WTC11 (cell line): ENCODE data around the gene COL5A2. TPM values are rescaled to one million over a fixed set of nuclear protein-coding genes. Genes with fewer than 3 reads are reported as not detected.

ENCODE experiments used
- ATAC-seq: fragments of 200-7000 bp; cut with Tn5 transposase; 2 replicates; pipeline ENCODE4 v1.10.0; 2021; ENCODE audit warnings: mild to moderate bottlenecking, moderate library complexity
- CTCF ChIA-PET: fragments of 300-600 bp; sonication (Branson Sonifier 250); formaldehyde crosslinking; loops from one replicate; lab custom pipeline; 2021; ENCODE audit warnings: antibody characterized with exemption; lab: Charles Lee
- POLR2A ChIA-PET: fragments of 350-600 bp; sonication (Branson Sonifier 250); formaldehyde crosslinking; loops from one replicate; lab custom pipeline; 2021; ENCODE audit warnings: antibody characterized with exemption; lab: Charles Lee
- DNase-seq: peaks from one replicate; pipeline ENCODE4 v3.0.0; 2021; ENCODE audit warnings: low spot score
- H3K27ac Mint-ChIP-seq: 2 replicates; pipeline ENCODE4 v1.8.0; 2021; ENCODE audit warnings: mixed read lengths
- H3K27me3 Mint-ChIP-seq: 2 replicates; pipeline ENCODE4 v1.8.0; 2021; ENCODE audit warnings: low read depth, mild to moderate bottlenecking, moderate library complexity, mixed read lengths
- H3K36me3 Mint-ChIP-seq: 2 replicates; pipeline ENCODE4 v1.8.0; 2021; ENCODE audit warnings: mixed read lengths
- H3K4me1 Mint-ChIP-seq: 2 replicates; pipeline ENCODE4 v1.8.0; 2022; ENCODE audit warnings: mixed read lengths
- H3K4me3 Mint-ChIP-seq: 2 replicates; pipeline ENCODE4 v1.8.0; 2021; ENCODE audit warnings: mild to moderate bottlenecking, moderate library complexity, mixed read lengths
- H3K9me3 Mint-ChIP-seq: 2 replicates; pipeline ENCODE4 v1.8.0; 2021; ENCODE audit warnings: mixed read lengths
- CBFB ChIP-seq: sonication (generic); formaldehyde crosslinking; IDR thresholded peaks from 2 replicates; pipeline ENCODE4 v1.8.1; 2022; ENCODE audit warnings: mild to moderate bottlenecking, low read depth, missing genetic modification reagents
- CREM ChIP-seq: sonication (generic); formaldehyde crosslinking; IDR thresholded peaks from 2 replicates; pipeline ENCODE4 v1.8.1; 2022; ENCODE audit warnings: mild to moderate bottlenecking, missing genetic modification reagents, moderate library complexity
- GABPB1 ChIP-seq: sonication (generic); formaldehyde crosslinking; IDR thresholded peaks from 2 replicates; pipeline ENCODE4 v1.8.1; 2023; ENCODE audit warnings: mild to moderate bottlenecking, missing genetic modification reagents
- JUN ChIP-seq: sonication (generic); formaldehyde crosslinking; IDR thresholded peaks from 2 replicates; pipeline ENCODE4 v1.8.0; 2023; ENCODE audit warnings: mild to moderate bottlenecking, missing genetic modification reagents
- KAT7 ChIP-seq: sonication (generic); formaldehyde crosslinking; IDR thresholded peaks from 2 replicates; pipeline ENCODE4 v1.8.1; 2023; ENCODE audit warnings: missing genetic modification reagents, mild to moderate bottlenecking, borderline replicate concordance
- NFYB ChIP-seq: sonication (generic); formaldehyde crosslinking; conservative IDR thresholded peaks from 2 replicates; pipeline ENCODE4 v1.8.0; 2022; ENCODE audit warnings: low read depth, missing genetic modification reagents
- NR3C1 ChIP-seq: sonication (generic); formaldehyde crosslinking; conservative IDR thresholded peaks from 2 replicates; pipeline ENCODE4 v1.8.1; 2023; ENCODE audit warnings: low read depth, mild to moderate bottlenecking, missing genetic modification reagents
- PRRX2 ChIP-seq: fragments of 250-450 bp; sonication (Bioruptor Pico); IDR thresholded peaks from 2 replicates; pipeline ENCODE4 v1.8.0; 2021; ENCODE audit warnings: mild to moderate bottlenecking
- ZNF317 ChIP-seq: sonication (generic); formaldehyde crosslinking; IDR thresholded peaks from 2 replicates; pipeline ENCODE4 v1.8.1; 2023; ENCODE audit warnings: low read depth, mild to moderate bottlenecking, moderate library complexity, missing genetic modification reagents, borderline replicate concordance
- ZNF416 ChIP-seq: fragments of 250-450 bp; sonication (Bioruptor Pico); IDR thresholded peaks from 2 replicates; pipeline ENCODE4 v1.9.0; 2021; ENCODE audit warnings: mild to moderate bottlenecking, inconsistent platforms
- total RNA-seq: library from RNA; stranded (reverse); gene quantifications from 3 replicates; pipeline ENCODE4 v1.2.3, GENCODE V29; 2021
- TF ChIP-seq, protein P1 (sequence below): fragments of 250-450 bp; sonication (Bioruptor Pico); IDR thresholded peaks from 2 replicates; pipeline ENCODE4 v1.9.0; 2021; ENCODE audit warnings: mild to moderate bottlenecking
- TF ChIP-seq, protein P2 (sequence below): fragments of 250-450 bp; sonication (Bioruptor Pico); IDR thresholded peaks from 2 replicates; pipeline ENCODE4 v1.8.0; 2021; ENCODE audit warnings: mild to moderate bottlenecking
- TF ChIP-seq, protein P3 (sequence below): sonication (generic); formaldehyde crosslinking; IDR thresholded peaks from 2 replicates; pipeline ENCODE4 v1.8.0; 2022; ENCODE audit warnings: mild to moderate bottlenecking, missing genetic modification reagents
- TF ChIP-seq, protein P4 (sequence below): fragments of 250-450 bp; sonication (Bioruptor Pico); IDR thresholded peaks from 2 replicates; pipeline ENCODE4 v1.9.0; 2021; ENCODE audit warnings: mild to moderate bottlenecking
- TF ChIP-seq, protein P5 (sequence below): sonication (generic); formaldehyde crosslinking; IDR thresholded peaks from 2 replicates; pipeline ENCODE4 v1.8.0; 2023; ENCODE audit warnings: missing genetic modification reagents

Gene COL5A2
- total RNA-seq, 1 experiment from 2014 or later: 16.0 TPM

DNA sequence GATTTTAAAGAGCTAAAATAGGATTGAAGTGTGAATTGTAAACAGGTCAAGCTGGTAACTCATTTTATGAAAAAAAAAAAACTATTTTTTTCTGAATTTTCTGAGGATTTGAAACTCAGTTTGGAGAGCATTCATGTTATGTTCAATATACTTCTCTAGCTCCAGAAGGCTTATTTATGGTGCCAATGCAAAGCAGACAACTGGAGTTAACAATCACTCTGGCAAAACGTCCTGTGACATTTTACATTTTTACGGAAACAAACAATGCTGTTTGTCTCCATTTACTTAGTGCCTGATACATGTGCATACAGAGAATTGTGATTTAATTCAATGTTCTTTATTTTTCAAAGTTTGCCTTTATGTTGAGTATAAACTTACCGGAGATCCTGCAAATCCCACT lies 96.0 kb downstream of the COL5A2 start:
- ATAC-seq (no peak), DNase-seq (no peak)
- Mint-ChIP-seq H3K27me3 (no peaks in the 10 kb centered on the region), H3K9me3 (no peaks in the 10 kb centered on the region), H3K27ac (no peak overlapping the region; the same call in 1 of the 2 replicates), H3K4me1 (peaks cover 13% of the 10 kb centered on the region), H3K36me3 (no peaks in the 10 kb centered on the region), H3K4me3 (no peak overlapping the region)
- CTCF ChIA-PET: interaction anchor here (0.6 kb wide), 1 partner anchor 59 kb away, joined by 3 read pairs; no protein-coding TSS in a partner anchor
- TF ChIP-seq GABPB1 (CRISPR knock-in tag): no peak
- no peak for TF ChIP-seq PRRX2
- no peak for TF ChIP-seq ZNF416
- no peak for TF ChIP-seq ZNF317 (CRISPR knock-in tag)
- TF ChIP-seq NR3C1 (CRISPR knock-in tag): no peak
- TF ChIP-seq KAT7: no peak
- TF ChIP-seq CREM: no peak
- TF ChIP-seq NFYB (CRISPR knock-in tag): no peak
- TF ChIP-seq JUN (CRISPR knock-in tag): no peak
- TF ChIP-seq, protein P1, sequence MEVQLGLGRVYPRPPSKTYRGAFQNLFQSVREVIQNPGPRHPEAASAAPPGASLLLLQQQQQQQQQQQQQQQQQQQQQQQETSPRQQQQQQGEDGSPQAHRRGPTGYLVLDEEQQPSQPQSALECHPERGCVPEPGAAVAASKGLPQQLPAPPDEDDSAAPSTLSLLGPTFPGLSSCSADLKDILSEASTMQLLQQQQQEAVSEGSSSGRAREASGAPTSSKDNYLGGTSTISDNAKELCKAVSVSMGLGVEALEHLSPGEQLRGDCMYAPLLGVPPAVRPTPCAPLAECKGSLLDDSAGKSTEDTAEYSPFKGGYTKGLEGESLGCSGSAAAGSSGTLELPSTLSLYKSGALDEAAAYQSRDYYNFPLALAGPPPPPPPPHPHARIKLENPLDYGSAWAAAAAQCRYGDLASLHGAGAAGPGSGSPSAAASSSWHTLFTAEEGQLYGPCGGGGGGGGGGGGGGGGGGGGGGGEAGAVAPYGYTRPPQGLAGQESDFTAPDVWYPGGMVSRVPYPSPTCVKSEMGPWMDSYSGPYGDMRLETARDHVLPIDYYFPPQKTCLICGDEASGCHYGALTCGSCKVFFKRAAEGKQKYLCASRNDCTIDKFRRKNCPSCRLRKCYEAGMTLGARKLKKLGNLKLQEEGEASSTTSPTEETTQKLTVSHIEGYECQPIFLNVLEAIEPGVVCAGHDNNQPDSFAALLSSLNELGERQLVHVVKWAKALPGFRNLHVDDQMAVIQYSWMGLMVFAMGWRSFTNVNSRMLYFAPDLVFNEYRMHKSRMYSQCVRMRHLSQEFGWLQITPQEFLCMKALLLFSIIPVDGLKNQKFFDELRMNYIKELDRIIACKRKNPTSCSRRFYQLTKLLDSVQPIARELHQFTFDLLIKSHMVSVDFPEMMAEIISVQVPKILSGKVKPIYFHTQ (CRISPR knock-in tag): no peak
- TF ChIP-seq, protein P2, sequence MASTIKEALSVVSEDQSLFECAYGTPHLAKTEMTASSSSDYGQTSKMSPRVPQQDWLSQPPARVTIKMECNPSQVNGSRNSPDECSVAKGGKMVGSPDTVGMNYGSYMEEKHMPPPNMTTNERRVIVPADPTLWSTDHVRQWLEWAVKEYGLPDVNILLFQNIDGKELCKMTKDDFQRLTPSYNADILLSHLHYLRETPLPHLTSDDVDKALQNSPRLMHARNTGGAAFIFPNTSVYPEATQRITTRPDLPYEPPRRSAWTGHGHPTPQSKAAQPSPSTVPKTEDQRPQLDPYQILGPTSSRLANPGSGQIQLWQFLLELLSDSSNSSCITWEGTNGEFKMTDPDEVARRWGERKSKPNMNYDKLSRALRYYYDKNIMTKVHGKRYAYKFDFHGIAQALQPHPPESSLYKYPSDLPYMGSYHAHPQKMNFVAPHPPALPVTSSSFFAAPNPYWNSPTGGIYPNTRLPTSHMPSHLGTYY (CRISPR knock-in tag): no peak
- POLR2A ChIA-PET: interaction anchor here (0.9 kb wide), 1 partner anchor 38 kb away, joined by 3 read pairs; no protein-coding TSS in a partner anchor

DNA sequence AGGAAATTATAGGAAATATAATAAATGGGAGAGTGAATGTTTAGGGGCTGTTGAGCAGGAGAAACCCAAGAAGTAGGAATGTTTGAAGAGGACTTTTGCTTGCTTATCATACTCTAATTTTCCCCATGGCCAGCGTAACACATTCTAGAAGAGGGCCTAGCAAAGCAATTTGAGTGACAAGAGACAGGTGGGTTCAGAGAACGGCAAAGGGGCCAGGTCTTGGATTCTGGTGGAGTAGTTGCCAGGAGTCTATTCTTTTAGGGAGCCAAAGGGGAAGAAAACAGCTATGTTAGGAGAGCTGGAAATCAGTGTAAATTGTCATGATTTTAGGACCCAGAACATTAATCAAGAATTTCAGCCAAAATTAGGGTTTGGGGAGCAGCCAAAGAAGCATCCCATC lies 96.5 kb downstream of the COL5A2 start:
- Mint-ChIP-seq H3K4me3 (no peak overlapping the region), H3K36me3 (no peaks in the 10 kb centered on the region), H3K4me1 (peaks cover 13% of the 10 kb centered on the region), H3K27ac (no peak overlapping the region; the same call in 1 of the 2 replicates), H3K9me3 (no peaks in the 10 kb centered on the region), H3K27me3 (no peaks in the 10 kb centered on the region)
- ChIA-PET CTCF (interaction anchor here (0.6 kb wide), 1 partner anchor 60 kb away, joined by 3 read pairs; no protein-coding TSS in a partner anchor), POLR2A (interaction anchor here (0.9 kb wide), 1 partner anchor 39 kb away, joined by 3 read pairs; no protein-coding TSS in a partner anchor)
- TF ChIP-seq, protein P3, sequence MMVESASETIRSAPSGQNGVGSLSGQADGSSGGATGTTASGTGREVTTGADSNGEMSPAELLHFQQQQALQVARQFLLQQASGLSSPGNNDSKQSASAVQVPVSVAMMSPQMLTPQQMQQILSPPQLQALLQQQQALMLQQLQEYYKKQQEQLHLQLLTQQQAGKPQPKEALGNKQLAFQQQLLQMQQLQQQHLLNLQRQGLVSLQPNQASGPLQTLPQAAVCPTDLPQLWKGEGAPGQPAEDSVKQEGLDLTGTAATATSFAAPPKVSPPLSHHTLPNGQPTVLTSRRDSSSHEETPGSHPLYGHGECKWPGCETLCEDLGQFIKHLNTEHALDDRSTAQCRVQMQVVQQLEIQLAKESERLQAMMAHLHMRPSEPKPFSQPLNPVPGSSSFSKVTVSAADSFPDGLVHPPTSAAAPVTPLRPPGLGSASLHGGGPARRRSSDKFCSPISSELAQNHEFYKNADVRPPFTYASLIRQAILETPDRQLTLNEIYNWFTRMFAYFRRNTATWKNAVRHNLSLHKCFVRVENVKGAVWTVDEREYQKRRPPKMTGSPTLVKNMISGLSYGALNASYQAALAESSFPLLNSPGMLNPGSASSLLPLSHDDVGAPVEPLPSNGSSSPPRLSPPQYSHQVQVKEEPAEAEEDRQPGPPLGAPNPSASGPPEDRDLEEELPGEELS (CRISPR knock-in tag): no peak
- TF ChIP-seq, protein P4, sequence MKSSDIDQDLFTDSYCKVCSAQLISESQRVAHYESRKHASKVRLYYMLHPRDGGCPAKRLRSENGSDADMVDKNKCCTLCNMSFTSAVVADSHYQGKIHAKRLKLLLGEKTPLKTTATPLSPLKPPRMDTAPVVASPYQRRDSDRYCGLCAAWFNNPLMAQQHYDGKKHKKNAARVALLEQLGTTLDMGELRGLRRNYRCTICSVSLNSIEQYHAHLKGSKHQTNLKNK: no peak
- DNase-seq (no peak), ATAC-seq (no peak)

DNA sequence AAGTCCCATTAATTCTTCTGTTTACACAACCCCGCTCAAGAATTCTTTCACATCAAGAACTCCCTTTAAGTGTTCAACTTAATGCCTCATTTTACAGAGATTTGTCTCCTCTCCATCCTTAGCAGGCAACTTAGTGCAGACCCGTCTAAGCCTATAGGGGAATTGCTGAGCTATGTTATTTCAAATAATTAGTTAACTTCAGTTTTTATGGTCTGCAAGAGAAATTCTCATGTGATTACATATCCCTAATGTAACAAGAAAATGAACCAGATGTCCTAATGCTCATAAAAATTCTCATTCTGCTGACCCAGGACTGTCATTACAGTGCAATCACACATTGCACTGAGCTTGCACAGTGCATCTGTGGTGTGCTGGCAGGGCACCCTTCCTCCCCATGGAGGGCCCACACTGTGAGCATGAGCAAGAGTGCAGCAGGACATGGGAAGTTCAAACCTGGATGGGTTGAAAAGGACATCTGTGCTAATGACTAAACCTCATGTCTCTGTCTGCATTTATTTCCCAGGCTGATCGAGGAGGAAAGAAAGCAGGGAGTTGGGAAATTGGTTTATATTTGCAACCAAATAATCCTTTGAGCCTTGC lies 97.1 kb downstream of the COL5A2 start:
- no peak for TF ChIP-seq CBFB (CRISPR knock-in tag)
- TF ChIP-seq, protein P5, sequence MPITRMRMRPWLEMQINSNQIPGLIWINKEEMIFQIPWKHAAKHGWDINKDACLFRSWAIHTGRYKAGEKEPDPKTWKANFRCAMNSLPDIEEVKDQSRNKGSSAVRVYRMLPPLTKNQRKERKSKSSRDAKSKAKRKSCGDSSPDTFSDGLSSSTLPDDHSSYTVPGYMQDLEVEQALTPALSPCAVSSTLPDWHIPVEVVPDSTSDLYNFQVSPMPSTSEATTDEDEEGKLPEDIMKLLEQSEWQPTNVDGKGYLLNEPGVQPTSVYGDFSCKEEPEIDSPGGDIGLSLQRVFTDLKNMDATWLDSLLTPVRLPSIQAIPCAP (CRISPR knock-in tag): no peak
- Mint-ChIP-seq H3K27me3 (no peaks in the 10 kb centered on the region), H3K4me1 (peaks cover 13% of the 10 kb centered on the region), H3K9me3 (no peaks in the 10 kb centered on the region), H3K27ac (no peak overlapping the region), H3K4me3 (no peak overlapping the region), H3K36me3 (no peaks in the 10 kb centered on the region)
- ChIA-PET POLR2A (no interaction called here), CTCF (interaction anchor here (0.7 kb wide), 1 partner anchor 11 kb away, joined by 3 read pairs; no protein-coding TSS in a partner anchor)
- ATAC-seq: no peak; the same call in 1 of the 2 replicates
- no peak for DNase-seq
